IgD-negative memory B cell (primary cell): ENCODE measurements around the gene IL2RA. TPM values are rescaled to one million over a fixed set of nuclear protein-coding genes. Genes with fewer than 3 reads are reported as not detected.

Experiments used
- polyA plus RNA-seq: library from polyadenylated mRNA; unstranded; fragments of 300-500 nt; fragmentation: Illumina TruSeq; gene quantifications from one replicate; pipeline ENCODE4 v1.2.3, GENCODE V29; 2021

The IL2RA gene
- polyA plus RNA-seq, 1 donor from 2014 or later, result 27.2 TPM

Other genes with a start within 250 kb of the IL2RA start
- 248 TPM for gene GDI2, start 248.9 kb downstream of the IL2RA start, polyA plus RNA-seq
- 5.2 TPM for gene ANKRD16, start 172.5 kb downstream of the IL2RA start, polyA plus RNA-seq
- gene FBH1, start 172.1 kb downstream of the IL2RA start, polyA plus RNA-seq, result 85.4 TPM
- 6.4 TPM for gene IL15RA, start 84.8 kb downstream of the IL2RA start, polyA plus RNA-seq
- 118 TPM for gene RBM17, start 26.7 kb upstream of the IL2RA start, polyA plus RNA-seq
- gene PFKFB3, start 140.6 kb upstream of the IL2RA start, polyA plus RNA-seq, result 7.0 TPM